GM18873 (cell line): ENCODE measurements around the gene COA7.

Source experiments
- ATAC-seq: cut with Tn5 transposase; IDR thresholded peaks from one replicate; pipeline ENCODE4 v1.9.1; 2021; ENCODE audit warnings: mild to moderate bottlenecking, moderate library complexity, moderate number of reproducible peaks; ENCODE audit not compliant: unreplicated experiment, low FRiP score

COA7 gene

GRCh38 chr1:52674497-52675384, 23.4 kb downstream of the COA7 start:
- no peak for ATAC-seq

GRCh38 chr1:52673513-52673912, 24.6 kb downstream of the COA7 start:
- no peak for ATAC-seq

DNA sequence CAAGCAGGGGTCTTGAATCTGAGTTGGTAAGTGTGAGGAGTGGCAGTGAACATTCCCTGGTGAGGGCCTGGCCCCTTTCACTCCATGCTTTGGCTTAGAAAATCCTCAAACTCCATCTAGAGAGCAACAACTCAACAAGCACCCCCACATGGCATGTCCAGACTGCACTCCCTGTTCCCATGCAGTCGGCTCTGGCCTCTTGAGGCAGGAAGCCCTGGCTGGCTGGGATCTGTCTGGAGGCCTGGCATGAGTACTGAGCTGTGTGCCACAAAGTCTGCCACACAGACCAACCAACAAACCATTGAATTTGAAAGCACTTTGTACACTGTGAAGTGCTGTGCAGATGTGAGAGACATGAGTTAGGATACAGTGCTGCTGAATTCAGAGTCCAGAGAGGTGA, 25.2 kb downstream of the COA7 start:
- no peak for ATAC-seq

DNA sequence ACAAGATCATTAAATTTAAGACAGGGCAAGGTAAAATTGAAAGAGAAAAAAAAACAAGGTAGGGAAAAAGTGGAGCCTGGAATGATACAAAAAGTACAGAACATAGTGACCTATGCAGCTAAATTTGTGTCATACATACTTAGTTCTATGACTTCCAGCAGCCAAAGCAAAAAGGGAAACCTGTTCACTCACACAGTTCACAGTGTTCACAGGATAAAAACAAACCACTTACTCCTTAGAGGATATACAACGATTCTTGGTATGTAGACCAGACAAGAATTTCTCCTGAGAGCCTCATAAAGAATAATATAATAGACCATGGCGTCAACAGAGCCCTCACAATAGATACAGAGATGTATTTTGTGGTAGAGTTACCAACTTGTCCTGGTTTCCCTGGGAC, 27.5 kb downstream of the COA7 start:
- no peak for ATAC-seq

DNA sequence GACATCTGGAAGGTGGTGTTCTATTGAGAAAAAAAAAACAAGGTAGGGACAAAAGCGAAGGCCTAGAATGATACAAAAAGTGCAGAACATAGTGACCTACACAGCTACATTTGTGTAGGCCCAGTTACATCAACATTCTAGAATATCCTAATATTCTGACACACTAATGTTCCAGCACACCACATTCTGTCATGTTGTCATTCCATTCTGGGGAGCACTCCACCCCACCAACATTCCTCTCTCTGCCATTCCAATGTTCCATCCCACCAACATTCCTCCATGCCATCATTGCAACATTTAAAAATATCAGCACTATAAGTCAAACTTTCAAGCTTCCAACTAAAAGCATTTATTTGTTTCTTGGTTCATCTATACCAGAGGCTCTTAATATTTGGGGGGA, 28.5 kb downstream of the COA7 start:
- no peak for ATAC-seq

DNA sequence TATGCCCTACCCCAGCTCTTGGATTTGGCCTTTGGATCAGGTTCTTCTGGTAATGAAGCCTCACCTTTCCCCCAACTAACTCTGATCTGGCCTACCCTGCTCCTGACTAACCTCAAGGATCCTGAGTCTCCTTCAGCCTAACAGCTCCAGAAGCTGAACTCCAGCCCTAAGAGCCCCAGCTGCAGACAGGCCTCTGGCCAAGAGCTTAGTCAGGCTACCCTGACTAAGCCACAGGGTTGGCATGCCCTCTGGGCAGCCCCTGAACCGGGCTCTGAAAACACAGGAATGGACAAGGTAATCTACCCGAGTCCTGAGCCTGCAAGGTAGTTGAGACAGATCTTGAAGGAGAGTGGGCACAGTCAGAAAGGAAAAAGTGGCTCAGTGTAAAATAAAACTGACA, 29.4 kb downstream of the COA7 start:
- ATAC-seq, result no peak

GRCh38 chr1:52667984-52668383, 30.2 kb downstream of the COA7 start:
- no peak for ATAC-seq

GRCh38 chr1:52667290-52667689, 30.9 kb downstream of the COA7 start:
- no peak for ATAC-seq

GRCh38 chr1:52665006-52665941, 32.9 kb downstream of the COA7 start:
- ATAC-seq, result no peak

- ATAC-seq, result no peak
Observed at GRCh38 chr1:52663716-52664115, 34.4 kb downstream of the COA7 start.

- no peak for ATAC-seq
Observed at GRCh38 chr1:52662645-52663313, 35.4 kb downstream of the COA7 start.

- no peak for ATAC-seq
Observed at GRCh38 chr1:52660807-52661206, 37.3 kb downstream of the COA7 start.

- no peak for ATAC-seq
Observed at GRCh38 chr1:52659851-52660596, 38.1 kb downstream of the COA7 start.

GRCh38 chr1:52659356-52659755, 38.8 kb downstream of the COA7 start:
- ATAC-seq, result no peak

GRCh38 chr1:52658795-52659194, 39.4 kb downstream of the COA7 start:
- no peak for ATAC-seq

GRCh38 chr1:52657702-52658101, 40.4 kb downstream of the COA7 start:
- ATAC-seq, result no peak

DNA sequence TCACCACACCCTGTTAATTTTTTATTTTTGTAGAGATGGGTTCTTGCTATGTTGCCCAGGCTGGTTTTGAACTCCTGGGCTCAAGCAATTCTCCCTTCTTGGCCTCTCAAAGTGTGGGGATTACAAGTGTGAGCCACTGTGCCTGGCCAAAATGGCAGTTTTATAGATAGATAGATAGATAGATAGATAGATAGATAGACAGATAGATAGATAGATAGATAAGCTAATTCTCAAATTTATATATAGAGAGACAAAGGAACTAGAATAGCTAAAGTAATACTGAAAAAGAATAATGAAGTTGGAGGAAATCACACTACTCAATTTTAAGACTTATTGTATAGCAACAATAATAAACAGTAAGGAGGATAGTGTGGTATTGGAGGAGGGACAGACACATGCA, 44.1 kb downstream of the COA7 start:
- ATAC-seq, result no peak

DNA sequence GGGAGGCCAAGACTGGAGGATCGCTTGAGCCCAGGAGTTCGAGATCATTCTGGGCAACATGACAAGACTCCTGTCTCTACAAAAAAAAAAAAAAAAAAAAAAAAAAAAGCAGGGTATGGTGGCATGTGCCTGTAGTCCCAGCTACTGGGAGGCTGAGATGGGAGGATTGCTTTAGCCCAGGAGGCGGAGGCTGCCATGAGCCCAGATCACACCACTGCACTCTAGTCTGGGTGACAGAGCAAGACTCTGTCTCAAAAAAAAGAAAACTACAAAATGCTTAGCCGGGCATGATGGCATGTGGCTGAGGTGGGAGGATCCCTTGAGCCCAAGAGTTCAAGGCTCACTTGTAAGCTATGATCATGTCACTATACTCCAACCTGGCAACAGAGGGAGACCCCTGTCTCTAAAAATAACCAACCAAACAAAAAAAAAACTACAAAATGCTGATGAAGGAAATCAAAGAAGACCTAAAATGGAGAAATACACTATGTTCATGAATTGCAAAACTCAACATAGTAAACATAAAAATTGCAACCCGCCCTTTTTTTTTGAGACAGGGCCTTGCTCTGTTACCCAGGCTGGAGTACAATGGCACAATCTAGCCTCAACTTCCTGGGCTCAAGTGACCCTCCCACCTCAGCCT, 44.8 kb downstream of the COA7 start:
- ATAC-seq, result no peak

- no peak for ATAC-seq
Observed at GRCh38 chr1:52651904-52652303, 46.2 kb downstream of the COA7 start.

- ATAC-seq, result no peak
Observed at GRCh38 chr1:52645261-52645660, 52.9 kb downstream of the COA7 start.
